HL-60/S4 treated with retinoic acid at 250 ng/mL for 4 days and 3 days (cell line): ENCODE data around the gene BEGAIN.

Experiments used
- in situ Hi-C: fragments of 300-500 bp; cut with MboI; formaldehyde crosslinking; loops from 2 replicates; pipeline ENCODE4 v1.7.0; 2022; ENCODE audit warnings: low sequenced_read_pairs

Gene BEGAIN

GRCh38 chr14:100615736-100616695 is 28.8 kb upstream of the BEGAIN start:
- in situ Hi-C loops: no loop called here

DNA sequence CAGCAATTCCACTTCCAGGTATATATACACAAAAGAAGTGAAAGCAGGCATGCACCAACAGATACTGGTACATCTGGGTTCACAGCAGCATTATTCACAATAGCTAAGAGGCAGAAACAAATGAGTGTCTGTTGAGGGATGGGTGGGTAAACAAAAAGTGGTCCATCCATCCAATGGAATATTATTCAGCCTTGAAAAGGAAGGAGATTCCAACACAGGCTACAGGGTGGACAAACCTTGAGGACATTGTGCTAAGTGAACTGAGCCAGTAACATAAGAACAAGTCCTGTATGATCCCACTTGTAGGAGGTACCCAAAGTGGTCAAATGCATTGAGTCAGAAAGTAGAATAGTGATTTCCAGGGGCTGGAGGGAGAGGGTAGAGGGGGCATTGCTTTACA is 27.6 kb upstream of the BEGAIN start:
- in situ Hi-C loops: no loop called here

- in situ Hi-C loops: no loop called here
Observed at GRCh38 chr14:100612986-100613385, 25.8 kb upstream of the BEGAIN start.

GRCh38 chr14:100611811-100612480 is 24.7 kb upstream of the BEGAIN start:
- in situ Hi-C loops: no loop called here

- in situ Hi-C loops: no loop called here
Observed at GRCh38 chr14:100610511-100611217, 23.4 kb upstream of the BEGAIN start.

- in situ Hi-C loops: no loop called here
Observed at GRCh38 chr14:100609941-100610391, 22.7 kb upstream of the BEGAIN start.

DNA sequence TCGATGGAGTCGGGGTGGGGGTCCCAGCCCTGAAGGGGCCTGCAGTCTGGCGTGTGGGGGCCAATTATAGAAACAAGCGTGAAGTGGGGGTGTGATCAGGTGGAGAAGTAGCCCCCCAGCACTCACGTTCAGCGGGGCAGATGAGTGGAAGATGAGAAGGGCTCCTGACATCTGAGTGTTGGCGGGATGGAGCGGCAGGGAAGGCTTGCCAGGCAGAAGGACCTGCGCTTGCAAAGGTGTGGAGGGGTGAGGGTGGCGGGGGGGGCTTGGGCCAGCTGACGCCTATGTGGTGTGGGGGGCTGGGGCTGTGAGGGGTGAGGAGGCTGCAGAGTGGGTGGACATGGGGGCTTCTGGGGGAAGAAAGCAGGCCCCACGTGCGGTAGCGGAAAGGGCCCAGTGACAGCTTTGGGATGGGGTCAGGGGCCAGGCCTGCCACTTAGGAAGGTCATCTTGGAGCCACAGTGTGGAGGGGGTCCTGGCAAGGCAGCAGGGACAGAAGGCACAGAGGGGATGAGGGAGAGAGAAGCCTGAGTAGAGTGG is 22.2 kb upstream of the BEGAIN start:
- in situ Hi-C loops: no loop called here

- in situ Hi-C loops: no loop called here
Observed at GRCh38 chr14:100608586-100609330, 21.5 kb upstream of the BEGAIN start.

DNA sequence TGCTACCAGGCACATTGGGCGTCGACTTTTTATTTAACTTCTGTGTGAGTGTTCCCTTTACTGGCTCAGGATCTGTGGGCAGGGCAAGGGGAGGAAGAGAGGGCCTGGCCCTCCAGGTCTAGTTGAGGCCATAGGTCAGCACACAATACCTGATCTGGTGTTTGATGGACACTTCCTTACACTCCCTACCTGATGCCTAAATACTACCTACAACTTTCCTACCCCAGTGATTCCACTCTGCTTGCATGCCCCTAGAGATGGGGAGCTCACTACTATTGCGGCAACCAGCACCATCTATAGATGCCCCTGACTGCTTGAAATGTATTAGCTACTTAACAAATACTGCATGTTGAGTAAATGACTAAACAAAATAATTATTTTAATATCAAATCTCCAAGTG is 20.8 kb upstream of the BEGAIN start:
- in situ Hi-C loops: no loop called here

GRCh38 chr14:100607611-100607956 is 20.4 kb upstream of the BEGAIN start:
- in situ Hi-C loops: no loop called here

DNA sequence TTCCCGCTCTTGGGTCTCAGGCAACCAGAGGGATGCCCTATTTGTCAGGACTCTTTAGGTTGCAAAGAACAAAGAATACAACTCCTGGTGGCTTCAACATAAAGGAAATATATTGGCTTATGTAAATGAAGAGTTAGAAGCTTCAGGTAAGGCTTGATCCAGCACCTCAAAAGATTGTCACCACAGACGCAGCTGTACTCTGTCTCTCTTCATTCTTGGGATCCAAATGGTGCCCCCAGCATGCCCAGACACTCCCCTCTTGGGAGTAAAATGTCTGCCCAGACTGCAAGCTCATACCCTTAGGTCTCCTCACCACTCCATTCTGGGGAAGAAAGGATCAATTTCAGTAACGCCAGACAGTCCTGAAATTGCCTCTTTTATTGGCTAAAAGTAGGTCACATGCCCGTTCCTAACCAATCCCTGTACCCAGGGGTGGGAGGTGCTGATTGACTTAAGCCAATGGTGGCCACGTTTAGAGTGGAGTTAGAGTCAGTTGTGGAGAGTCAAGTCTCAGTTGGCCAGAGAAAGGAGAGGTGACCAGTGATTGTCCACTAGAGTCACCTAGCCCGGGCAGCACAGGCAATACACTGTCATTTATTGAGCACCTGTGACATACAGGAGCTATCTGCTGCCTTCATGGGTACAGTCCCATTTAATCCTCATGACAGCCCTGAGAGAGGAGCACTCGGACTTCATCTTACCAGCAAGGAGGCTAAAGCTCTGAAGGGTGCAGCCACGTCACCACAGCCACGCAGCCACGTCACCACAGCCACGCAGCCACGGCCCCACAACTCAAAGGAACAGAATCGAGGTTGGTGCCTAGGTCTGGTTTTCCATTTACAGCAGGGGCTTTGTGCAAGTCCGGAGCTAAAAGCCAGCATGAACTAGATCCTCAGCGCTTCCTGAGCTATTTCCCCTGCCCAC is 19.7 kb upstream of the BEGAIN start:
- in situ Hi-C loops: no loop called here

GRCh38 chr14:100605706-100606686 is 18.8 kb upstream of the BEGAIN start:
- in situ Hi-C loops: no loop called here

DNA sequence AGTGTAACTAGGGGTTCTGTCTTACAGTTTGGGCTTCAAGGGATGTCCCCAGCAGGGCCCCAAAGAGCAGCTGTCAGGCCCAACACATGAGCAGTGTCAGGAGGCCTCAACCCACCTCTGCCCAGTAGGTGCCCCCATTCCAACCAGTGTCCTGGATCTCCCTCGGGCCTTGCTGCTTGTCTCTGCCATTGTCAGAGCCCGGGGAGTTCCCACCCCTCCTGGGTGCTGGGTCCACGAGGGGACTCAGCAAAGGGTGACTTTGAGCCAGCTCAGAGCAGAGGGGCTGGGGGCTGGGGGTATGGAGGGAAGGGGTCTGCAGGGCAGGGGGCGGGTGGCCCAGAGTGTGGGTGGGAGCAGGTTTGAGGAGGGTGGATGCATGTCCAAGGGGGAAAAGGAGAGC is 18.0 kb upstream of the BEGAIN start:
- in situ Hi-C loops: no loop called here

- in situ Hi-C loops: no loop called here
Observed at GRCh38 chr14:100604709-100605108, 17.5 kb upstream of the BEGAIN start.

DNA sequence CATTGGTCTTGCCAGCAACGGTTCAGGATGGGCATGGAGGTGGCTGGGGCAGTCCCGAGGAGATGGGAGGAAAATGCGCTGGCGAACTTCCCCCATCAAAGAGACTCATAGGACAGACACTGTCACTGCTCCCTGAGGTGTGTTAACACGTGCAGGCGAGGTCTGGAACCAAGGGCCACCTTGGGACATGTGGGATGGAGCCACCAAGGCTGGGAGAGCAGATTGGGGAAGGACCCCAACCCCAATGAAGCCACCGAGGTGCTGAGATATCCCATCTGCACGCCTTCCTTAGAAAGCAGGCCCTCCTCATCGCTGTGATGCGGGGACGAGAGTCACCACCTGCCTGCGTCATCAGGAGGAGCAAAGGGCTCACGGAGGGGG is 16.9 kb upstream of the BEGAIN start:
- in situ Hi-C loops: no loop called here

DNA sequence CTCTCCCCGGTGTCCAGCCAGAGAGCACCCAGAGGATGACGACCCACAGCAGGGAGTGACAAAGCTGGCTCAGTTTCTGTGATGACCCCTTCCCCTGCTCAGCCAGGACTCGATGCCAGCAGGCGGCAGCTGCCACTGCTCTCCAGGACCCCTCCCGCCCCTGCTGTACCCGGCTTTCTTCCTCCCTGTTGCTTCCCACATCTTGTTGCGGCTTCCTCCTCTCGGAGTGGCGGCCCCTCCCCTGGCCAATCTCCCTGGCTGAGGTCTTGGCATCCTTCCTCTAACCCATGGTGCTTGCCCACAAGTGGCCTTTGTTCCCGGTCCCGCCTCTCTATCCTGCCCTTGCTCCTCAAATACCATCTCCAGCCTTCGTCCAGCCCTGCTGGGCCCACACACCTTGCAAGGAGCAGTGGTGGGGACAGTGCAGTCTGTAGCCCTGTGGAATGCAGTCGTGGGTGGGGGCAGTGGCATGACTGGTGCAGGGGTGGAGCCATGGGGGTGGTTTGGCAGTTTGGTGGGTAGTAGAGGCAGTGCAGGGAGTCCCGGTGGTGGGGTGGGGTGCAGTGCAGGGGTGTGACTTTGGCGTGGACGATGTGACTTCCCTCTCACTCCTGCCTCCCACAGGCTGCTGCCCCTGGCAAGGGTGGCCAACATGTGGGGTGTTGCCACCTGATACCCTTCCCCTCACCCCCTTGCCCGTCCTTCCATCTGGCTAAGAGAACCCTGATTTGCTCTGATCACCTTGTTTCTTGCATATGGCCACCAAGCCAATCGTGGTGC is 16.3 kb upstream of the BEGAIN start:
- in situ Hi-C loops: no loop called here

- in situ Hi-C loops: no loop called here
Observed at GRCh38 chr14:100602621-100603230, 15.5 kb upstream of the BEGAIN start.
